Stimulated activated CD8-positive, alpha-beta memory T cell treated with anti-CD3 and anti-CD28 coated beads, Interleukin-2, amount 100 ng/mL, for 48 hours (primary cell): ENCODE results near the gene FER.
"Not testable (repeated sequence)": the region's sequence is repeated elsewhere in the genome, so short reads cannot be mapped to it uniquely, and the experiment has no call there.

ENCODE experiments used
- DNase-seq, 2 donors: peaks; one replicate each; pipeline ENCODE4 v3.0.0-alpha.2; 2020; ENCODE audit warnings: low read depth in 2 of 2

The FER gene

DNA sequence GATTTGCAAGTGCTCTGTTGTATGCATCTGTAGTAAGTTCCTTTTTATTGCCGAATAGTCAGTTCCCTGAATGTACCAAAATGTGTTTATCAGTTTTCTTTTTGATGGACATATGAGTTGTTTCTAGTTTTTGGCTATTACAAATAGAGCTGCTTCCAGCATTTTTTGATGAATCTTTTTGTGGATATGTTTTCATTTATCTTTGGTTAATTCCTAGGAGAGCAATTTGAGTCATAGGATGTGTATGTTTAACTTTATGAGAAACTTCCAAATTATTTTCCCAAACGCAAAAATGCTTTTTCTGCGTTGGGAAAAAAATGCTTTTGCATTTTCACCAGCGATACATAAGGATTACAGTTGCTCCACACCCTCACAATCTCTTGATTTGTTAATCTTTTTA is 287.7 kb downstream of the FER start:
- DNase-seq, result no peak

- DNase-seq, result no peak
These were observed 290.6 kb downstream of the FER start for GRCh38 chr5:109038209-109038840.

GRCh38 chr5:109041317-109041716 is 293.6 kb downstream of the FER start:
- DNase-seq, result no peak

GRCh38 chr5:109045710-109046109 is 298.0 kb downstream of the FER start:
- no peak for DNase-seq

GRCh38 chr5:109049565-109049964 is 301.9 kb downstream of the FER start:
- no peak for DNase-seq

GRCh38 chr5:109050321-109050720 is 302.6 kb downstream of the FER start:
- DNase-seq, result not testable (repeated sequence)

- DNase-seq, result not testable (repeated sequence)
These were observed 304.5 kb downstream of the FER start for GRCh38 chr5:109052216-109052615.

DNA sequence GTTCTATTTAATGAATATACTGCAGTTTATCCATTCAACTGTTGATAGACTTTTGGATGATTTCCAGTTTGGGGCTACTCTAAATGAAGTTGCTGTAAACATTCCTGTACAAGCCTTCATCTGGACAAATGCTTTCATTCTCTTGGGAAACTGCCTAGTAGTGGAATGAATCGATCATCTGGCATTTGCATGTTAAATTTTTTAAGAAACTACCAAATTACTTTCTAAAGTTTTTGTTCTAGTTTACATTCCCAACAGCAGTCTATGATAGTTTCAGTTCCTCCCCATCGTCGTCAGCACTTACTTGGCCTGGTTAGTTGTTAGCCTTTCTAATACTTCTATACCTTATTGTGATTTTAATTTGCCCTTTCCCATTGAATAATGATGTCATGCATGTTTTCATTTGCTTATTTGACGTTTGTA is 306.3 kb downstream of the FER start:
- DNase-seq, result no peak

- DNase-seq, result no peak
These were observed 312.8 kb downstream of the FER start for GRCh38 chr5:109060378-109061025.

GRCh38 chr5:109062664-109063063 is 315.0 kb downstream of the FER start:
- DNase-seq, result no peak

DNA sequence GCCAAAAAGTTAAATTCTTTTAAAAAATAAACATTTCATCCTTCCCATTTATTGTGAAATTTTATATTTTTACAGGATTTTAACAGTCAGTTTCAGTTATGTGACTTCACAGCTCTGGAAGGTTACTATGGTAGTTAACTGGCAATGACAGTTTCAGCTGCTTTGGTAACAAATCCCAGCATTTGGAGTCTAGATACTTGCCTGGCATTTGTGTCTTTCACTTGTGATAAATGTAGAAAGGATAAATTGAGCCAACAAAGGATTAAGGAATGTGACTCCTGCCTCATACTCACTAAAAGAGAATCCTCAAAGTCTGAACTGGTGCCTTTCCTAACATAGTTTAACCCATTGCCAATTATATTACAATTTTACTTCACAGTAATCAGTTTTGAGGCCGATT is 315.5 kb downstream of the FER start:
- DNase-seq, result no peak

GRCh38 chr5:109076741-109077140 is 329.0 kb downstream of the FER start:
- no peak for DNase-seq

DNA sequence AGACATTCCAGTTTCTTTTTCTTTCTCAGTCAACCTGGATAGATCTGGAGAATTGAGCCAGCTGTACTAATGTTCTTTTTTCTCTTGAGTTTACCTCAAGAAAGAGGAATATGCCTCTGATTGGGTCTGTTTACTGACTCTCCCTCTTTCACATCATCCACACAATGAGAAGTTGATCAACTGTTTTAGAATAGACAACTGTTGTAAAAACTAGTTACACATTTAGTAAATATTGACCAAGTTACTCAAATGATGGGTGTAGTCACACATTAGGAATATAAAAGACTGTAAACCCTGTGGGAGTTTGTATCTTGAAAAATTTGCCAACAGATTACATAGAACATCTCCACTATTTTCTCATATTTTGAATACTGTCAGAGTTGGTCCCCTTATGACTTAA is 330.8 kb downstream of the FER start:
- DNase-seq, result no peak

DNA sequence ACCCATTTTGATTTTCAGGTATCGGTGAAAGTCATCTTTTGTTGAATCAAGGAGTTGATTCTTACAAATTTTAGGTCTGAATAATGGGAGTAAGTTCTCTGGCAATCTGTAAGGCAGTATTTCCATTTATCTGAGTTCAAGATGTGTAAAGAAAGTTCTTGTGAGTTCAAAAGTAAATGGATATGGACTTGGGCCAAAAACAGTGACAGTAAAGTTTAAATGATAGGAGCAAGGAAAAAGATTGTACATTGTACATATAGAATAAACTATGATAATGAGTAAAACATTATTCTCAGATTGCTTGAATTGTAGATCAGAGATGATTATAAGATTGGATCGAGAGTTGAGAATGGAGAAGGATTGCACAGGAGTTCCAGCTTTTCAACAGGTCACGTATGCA is 332.8 kb downstream of the FER start:
- no peak for DNase-seq

DNA sequence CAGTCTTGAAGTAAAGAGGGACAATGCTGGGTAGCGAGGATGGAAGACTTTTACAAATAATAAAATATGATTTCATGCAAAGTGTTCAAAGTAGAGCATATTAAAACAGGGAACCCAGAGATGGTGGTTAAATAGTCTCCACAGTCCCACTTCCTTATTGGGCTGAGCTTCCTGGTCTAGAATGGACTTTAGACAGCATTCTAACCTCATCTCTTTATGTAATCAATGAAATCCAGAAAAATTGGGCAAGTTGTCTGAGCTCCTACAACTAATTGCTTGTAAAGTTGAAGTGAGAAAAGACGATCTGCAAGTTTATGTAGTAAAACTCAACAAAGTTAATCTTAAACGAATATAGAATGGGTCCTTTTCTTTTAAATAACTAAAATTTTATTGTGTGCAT is 333.2 kb downstream of the FER start:
- DNase-seq, result no peak

DNA sequence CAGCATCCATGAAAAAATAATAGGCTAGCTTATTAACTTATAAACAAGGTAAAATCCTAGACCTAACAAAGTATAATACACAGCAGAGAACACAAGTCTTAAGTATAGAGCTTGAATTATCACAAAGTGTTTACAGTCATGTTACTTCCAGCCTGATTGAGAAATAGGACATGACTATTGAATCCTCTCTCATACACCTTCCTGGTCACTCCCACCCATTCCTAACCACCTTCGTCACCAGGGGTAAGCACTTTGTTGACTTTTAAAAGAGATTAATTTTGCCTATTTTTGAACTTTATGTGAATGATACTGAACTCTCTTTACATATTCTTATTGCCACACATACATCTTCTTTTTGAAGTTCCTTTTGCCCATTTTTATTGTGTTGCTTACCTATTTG is 336.2 kb downstream of the FER start:
- DNase-seq, result no peak

GRCh38 chr5:109089191-109089590 is 341.5 kb downstream of the FER start:
- DNase-seq, result no peak

GRCh38 chr5:109099081-109099480 is 351.4 kb downstream of the FER start:
- DNase-seq, result no peak

GRCh38 chr5:109100971-109101370 is 353.3 kb downstream of the FER start:
- DNase-seq, result no peak

DNA sequence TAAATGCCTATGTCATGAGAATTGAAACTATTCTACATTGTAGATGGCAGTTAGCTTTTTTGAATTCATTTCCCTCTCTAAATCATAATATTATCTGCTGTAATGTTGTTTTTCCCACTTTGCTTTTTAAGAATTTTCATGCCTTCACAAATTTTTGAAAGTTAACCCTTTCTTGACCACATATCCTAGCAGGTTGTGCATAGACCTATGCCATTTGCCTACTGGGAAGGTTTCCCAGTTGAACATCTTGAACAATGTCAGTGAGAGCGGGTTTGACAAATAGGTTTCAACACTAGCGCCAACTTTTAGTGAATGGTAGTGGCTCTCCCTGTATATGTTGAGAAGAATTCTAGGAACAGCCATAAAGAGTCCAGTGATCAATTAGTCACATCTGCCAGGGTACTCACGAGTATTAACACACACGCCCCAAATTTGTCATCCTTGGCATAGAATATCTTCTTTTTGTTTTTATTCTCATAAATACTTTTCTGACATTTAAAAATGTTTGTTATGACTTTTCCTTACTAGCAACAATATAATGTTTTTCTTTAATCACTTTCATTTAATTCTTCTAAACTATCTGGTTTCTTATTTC is 354.5 kb downstream of the FER start:
- no peak for DNase-seq

DNA sequence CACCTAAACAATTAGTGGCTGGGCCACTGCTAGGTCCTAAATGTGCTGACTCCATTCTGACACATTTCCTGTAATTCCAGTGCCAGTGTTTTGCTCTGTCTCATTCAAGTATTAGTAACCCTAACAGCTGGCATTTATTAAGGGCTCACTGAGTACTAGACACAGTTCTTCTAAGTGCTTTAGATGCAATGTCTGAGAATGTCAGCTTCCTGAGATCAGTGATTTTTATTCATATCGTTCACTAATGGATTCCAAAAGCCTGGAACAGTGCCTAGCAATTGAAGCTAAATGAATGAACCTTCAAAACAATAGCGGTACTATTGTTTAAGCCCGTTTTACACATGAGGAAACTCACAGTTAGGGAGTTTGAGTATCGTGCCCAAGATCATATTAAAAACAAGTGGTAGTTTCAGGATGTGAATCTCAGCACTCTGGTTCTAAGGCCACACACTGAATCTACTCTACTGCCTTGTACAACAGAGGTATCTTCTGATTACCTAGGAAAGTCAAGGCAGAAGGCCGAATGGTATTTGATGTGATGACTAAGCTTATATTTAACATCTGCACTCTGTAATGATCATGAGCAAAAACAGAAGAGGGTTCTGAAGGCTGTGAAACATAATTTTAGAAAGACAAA is 358.1 kb downstream of the FER start:
- DNase-seq, result no peak

GRCh38 chr5:109111680-109112079 is 364.0 kb downstream of the FER start:
- no peak for DNase-seq

DNA sequence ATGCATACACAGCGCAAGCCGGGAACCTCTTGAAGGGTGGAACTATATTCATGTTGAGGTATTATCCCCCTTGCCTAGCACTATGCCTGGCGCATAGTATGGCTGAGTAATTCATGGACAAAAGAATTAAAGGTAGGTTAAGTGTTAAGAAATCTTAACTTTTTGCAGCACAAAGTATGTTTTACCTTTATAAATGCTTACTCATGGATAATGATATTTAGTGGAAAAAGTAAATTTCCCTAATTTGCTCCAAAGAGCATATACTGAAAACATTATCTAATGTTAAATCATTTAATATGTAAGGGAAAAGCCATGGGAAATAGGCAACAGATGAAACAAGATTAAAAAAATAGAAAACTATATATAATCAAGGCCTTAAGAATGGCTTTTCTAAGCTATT is 365.9 kb downstream of the FER start:
- DNase-seq, result no peak
